Measurements from ENCODE around the gene ZNF892.

Gene ZNF892

DNA sequence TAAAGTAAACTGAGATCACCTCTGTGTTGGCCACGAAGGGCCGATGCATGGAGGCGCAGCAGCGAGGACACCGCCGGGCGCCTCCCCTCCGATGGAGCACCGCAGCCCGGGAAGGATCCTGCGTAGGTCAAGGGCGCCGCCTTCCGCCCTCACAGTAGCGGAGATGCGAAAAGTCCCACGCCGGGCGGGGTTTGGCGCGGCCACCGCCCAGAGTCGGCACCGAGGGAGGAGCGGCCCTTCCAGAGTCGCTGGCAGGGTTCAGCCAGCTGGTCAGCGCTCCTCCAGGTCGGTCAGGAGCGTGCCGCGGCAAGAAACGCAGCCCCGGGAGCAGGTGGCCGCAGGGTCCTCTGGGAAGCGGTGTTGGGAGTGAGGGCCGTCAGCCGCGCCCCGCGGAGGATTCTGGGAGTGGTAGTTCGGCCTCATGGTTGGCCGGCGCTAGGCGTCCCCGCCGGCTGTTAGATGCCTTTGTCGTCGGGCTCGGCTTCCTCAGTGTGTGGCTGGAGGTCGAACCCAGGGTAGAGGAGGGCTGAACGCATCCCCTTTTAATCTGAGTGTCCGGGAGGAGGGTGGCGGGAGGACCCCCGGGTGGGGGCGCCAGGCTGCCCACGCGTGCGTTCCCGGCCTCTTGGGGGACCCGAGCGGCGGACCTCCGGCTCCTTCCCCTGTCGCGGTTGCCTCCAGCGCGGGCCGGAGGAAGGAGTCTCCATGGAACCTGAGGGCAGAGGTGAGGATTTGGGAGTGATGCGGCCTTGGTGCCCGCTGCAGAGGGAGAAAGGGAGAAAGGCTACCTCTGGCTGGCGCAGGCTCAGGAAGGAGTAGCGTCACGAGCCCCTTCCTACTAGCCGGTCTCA, at the start of gene ZNF892:
Gene ZNF892, plus strand, starts transcription at position 411 of the 851 bp plus-strand sequence. Its CDS starts 295 bp downstream, at position 706.
- DNase-seq: peak; percentile 84

DNA sequence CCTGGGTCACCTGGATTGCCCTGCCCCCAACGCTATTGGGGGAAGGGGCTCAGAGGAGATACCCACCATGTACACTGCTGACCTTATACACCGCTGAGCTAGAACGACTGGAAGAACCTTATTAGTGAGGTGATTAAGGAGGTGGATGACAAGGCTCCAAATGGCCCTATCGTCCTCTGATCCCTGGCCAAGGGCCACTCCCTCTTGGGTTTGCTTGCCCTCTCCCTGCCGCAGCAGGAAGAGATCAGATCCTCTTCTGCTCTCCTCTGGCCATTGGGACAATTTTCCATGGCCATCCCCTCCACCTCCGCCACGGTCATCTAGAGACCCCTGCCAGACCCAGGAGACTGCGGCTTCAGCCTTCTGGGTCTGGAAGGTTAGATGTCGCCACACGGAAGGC, 48.9 kb upstream of the ZNF892 start:
- DNase-seq: no peak

DNA sequence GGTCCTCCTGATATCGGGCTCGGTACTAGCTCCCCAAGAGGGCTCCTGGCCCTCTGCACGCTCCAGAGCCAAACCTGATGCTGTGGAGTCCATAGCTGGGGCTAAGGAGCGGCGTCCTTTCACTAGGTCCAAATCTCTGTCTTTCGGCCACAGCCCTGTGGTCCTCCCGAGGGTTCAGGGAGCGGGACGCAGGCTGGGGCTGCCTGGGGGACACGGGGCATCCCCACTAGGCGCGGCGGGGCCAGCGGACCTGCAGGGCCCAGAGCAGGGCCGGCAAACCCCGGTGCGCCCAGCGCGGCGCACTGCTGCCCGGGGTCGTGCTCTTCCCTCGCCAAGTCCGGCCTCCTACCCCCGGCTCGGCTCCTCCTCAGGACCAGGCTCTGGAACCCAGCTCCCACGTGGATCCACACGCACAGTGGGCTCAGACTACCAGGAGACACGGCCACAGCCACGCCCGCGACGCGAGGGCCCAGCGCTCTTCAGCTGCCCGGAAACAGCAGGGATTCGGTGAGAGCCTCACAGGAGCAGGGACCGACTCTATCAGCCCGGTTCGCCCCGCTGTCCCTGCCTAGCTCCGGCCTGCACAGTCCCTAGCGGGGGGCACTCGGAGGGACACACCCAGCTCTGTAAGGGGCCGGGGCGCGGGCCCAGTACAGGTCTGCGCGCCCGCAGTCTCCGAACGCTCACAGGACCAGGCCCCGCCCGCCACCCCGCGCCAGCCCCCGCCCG, 48.3 kb upstream of the ZNF892 start:
- no peak for DNase-seq

DNA sequence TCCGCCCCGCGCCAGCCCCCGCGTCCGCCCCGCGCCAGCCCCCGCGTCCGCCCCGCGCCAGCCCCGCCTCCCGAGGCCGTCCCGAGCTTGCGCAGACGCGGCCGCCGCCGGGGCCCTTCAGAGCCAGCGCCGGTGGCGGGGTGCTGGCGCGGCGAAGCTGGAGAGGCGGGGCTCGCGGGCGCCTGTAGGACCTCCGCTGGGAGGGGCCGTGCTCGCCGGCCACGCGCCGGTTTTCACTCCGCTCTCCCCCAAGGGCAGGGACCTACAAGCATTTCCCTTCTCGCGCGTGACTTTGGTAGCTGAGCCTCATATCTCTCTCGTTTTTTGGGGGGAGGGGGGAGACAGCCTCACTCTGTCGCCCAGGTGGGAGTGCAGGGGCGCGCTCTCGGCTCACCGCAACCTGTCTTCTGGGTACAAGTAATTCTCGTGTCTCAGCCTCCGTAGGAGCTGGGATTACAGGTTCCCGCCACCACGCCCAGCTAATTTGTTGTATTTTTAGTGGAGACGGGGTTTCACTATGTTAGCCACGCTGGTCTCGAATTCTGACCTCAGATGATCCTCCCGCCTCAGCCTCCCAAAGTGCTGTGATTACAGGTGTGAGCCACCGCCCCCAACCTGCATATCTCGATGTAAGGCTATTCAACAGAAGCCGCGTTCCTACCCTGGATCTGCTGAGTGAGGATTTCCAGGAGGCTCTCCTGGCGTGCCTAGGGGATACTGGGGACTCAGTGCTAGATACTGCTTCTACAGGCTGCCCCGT, 47.5 kb upstream of the ZNF892 start, which contains the start of gene ZNF514:
Gene ZNF514, minus strand, starts transcription at position 159 of the 760 bp plus-strand sequence. CDS start 6,595 bp downstream, outside the sequence.
- peak; percentile 85 for DNase-seq

DNA sequence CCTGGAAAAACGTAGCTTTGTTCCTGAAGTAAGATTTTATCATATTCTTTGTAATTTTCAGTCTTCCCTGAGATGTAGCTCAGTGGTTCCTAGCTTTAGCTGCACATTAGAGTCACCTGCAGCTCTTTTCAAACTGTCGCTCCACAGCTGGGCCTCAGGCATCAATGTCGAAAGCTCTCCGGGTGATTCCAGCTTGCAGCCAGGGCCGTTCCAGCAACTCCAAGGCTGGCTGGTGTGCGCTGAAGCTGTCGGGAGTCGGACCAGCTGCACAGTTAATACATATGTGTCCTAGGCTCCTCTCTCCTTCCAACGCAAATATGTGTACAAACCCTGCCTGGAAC, 42.3 kb upstream of the ZNF892 start:
- no peak for DNase-seq

DNA sequence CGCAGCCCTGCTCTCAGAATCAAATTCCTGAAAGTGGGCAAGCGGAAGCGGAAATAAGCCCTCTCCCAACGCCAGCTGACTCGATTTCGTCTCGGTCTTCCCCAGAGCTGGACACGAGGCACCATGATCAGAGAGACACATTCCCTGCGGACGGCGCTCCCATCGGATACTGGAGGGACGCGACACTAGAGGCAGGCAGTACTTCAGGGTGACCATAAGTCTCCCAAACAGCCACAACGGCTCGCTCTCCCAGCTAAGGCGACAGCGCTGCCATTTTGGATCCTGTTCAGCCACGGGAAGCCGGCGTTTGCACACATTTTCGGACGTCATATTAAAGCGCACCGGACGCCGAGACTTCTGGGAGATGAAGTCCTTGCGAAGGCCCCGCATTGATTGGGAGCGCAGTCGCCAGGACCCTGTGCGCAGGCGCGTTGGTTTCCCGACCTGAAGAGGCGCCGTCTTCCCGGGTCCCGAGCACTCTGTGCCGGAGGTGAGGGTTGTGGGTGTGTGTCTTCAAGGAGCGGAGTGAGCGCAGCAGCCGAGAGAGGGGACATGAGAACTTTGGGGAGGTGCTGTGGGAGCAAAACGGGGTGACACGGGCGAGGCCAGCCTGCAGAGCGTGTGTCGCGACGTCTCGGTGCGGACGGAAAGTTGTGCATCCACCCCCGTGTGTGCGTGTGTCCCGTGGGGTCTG, 41.8 kb upstream of the ZNF892 start, which contains the start of gene ZNF2:
Gene ZNF2, plus strand, starts transcription at position 439 of the 694 bp plus-strand sequence. CDS start 10,418 bp downstream, outside the sequence.
- peak; percentile 98 for DNase-seq

DNA sequence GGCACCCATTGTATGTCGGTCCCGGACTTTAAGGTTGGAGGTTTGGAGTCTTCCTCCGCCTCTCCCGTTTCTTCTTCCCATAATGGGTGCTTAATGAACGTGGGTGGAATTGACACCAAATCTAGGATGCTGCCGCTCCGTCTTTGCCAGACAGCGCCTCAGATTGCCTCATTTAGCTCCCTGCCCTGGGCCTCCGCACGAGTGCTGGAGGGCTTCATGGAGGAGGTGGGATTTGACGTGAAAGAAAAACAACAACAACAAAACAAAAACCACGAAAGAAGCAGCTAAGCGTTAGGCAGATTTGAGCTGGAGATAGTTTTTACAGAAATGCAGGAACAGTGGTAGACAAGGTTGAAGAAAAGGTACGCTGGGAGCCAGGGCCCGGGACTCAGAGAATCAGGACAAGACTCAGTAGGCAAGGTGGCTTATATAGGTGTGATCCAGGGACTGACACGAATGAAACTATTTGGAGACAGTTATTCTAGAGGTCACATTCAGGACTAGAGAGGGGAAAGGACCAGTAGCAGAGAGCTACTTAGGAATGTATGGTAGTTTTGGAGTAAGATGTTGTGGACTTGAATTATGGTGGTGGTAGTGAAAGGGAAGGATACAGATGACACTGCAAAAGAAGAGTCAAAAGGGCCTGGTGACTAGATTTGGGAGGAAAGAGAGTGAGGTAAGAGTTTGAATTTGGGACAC, 41.1 kb upstream of the ZNF892 start:
- no peak for DNase-seq

DNA sequence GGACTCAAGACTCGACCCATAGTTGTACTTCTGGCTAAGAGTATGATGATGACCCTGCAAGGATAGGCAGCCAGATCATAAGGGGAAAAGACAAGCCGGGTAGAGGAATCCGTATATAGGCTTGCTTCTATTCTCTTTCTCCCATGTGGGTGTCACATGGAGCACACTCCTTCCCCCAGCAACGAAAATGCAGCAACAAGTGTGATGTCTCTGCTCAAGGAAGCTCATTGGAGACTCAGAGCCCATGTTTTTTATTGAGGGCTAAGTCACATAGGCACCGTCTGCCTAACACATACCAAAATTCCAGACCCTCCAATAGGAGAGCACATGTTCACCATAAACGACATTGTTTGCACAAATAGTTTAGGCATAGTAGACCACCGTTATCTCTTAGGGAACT, 35.4 kb upstream of the ZNF892 start:
- no peak for DNase-seq

DNA sequence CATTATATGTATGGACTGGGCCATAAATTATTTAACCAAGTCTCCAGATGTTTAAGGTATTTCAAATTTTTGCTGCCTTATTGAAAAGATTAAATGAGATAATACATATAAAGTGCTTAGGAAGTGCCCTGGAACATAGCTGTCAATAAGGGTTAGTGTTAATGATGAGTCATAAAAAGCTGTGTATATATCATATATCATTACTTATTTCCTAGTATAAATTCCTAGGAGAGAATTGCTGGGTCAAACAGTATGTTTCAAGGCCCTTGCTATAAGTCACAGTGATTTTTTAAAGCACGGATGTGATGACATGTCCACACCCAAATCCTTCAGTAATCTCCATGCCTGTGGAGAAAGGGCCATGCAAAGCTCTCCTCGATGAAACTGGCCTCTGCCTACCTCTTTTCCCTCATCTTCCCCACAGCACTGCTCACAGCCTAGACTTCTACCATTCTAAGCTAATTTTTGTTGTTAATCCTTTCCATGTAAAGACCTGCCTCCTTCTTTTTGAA, 33.2 kb upstream of the ZNF892 start:
- no peak for DNase-seq

DNA sequence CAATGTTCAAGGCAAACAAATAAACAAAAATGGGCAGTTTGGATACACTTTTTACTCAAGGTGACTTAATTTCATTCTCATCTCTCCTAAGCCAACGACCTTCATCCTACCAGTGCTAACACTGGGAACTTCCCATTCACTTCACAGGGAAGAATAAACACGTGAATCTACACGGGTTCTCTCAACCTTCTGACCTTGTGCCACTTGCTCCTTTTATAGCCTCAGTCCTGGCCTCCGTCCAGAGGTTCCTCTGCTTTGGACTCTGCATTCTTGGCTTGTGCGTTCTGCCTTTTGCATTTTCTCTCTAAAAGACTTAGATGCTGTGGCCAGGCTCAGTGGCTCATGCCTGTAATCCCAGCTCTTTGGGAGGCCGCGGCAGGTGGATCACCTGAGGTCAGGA, 27.9 kb upstream of the ZNF892 start:
- no peak for DNase-seq

DNA sequence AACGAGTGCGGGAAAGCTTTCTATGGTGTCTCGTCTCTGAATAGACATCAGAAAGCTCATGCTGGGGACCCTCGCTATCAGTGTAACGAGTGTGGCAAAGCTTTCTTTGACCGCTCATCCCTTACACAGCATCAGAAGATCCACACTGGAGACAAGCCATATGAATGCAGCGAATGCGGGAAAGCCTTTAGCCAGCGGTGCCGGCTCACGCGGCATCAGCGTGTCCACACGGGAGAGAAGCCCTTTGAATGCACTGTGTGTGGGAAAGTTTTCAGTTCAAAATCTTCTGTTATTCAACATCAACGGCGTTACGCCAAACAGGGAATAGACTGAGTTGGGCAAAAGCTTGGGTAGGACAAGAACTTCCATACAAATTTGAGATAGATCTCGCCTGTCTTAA, 25.5 kb upstream of the ZNF892 start:
- DNase-seq: no peak

DNA sequence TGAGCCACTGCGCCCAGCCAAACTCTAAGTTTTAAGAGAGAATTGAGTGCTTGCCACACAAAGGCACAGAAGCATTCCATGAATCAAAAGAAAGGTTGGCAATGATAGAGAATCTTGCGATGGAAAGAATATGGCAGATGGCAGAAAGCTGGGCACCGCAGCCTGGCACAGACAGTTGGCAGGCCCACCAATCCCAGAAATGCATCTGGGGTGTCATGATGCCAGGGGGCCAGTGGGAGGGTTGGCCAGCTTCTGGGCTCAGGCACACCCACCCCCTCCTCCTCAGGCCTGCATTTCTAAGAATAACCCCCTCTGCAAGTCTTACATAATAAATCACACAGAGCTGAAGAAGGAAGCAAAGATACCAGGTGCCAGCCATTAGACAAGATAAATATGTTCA, 22.1 kb upstream of the ZNF892 start:
- DNase-seq: no peak

DNA sequence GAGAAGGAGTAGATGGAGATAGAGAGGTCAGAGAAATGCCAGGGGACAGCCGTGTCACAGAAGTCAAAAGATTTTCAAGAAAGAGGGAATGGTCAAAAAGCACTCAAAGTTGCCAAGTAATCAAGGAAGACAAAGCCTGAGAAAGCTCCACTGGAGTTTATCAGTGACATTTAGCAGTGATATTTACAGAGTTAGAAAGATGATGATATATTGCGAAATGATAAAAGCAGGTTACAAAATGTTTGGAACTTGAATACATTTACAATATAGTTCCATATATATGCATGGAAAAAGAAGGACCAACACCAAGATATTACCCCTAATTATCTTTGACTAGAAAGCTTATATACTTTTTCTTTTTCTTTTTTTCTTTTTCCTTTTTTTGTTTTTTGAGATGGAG, 21.3 kb upstream of the ZNF892 start:
- no peak for DNase-seq

DNA sequence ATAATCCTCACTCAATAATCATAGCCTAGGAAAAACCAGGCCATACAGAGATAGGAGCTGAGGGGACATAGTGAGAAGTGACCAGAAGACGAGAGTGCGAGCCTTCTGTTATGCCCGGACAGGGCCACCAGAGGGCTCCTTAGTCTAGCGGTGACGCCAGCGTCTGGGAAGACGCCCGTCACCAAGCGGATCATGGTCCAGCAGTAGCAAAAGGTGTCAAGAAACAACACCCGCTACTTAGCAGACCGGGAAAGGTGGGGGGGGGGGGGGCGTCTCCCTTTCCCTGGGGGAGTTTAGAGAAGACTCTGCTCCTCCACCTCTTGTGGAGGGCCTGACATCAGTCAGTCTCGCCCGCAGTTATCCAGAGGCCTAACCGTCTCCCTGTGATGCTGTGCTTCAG, 14.4 kb upstream of the ZNF892 start:
- peak; percentile 48 for DNase-seq

DNA sequence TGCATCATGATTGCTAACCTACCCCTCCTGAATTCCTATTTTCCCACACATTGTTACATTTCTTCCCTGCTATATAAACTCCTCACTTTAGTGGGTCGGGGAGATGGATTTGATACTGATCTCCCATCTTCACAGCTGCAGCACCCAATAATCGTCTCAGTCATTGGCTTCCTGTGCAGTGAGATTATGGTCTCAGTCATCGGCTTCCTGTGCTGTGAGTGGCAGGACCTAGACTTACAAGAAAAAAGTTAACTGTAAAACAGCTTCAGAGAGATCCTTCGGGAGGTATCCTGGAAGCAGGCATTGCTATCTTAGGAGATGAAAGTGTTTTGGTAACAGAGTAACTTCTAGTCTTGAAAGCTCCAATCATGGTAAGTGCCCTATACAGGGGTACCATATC, 3.4 kb upstream of the ZNF892 start:
- no peak for DNase-seq

DNA sequence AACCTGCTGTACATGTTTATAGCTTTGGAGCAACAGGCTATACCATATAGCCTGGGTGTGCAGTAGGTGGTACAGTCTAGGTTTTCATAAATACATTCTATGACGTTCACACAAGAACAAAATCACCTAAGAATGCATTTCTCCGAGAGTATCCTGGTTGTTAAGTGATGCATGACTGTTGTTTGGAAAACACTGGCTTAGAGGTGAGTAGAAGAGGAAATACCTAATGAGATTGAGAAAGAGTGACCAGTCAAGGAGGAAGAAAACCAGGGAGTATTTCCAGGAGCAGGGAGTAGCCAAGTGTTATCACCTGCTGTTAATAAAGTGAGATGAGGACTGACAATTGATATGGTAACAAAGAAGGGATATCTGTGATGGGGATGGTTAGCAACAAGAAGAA, 2.9 kb upstream of the ZNF892 start:
- DNase-seq: no peak

DNA sequence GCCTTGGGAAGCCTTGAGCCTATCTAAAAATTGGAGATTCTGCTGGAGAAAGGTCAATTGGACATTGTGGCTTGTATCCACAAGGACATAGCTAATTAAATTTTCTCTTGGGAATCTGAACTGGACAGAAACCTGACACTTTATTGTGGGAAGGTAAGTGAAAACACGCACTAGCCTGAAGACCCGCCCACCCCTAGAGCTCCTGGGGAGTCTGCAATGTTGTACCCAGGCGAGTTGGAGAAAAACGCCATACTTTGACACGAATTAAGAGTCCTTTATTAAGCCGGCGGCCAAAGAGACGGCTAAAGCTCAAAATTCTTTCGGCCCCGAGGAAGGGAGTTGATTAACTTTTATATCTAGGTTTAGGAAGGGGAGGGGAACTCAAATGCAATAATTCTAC, 1.2 kb upstream of the ZNF892 start:
- DNase-seq: no peak

DNA sequence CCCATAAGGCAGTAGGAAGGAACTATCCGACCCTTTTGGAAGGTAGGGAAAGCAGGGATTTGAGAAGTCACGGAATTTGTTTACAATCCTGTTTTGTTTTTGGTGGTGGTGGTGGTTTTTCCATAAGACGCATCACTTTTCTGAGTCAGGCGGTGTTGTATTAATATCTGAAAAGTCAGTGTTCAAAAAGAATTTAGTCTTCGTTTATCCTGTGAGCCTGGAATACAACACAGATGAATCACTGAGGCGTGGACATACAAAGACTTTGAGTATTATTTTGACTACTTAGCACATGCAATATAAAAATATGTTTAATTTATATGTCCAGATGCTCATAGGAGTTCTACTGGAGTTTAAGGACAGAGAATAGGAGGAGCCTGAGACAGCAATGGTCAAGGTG, 785 bp downstream of the ZNF892 start:
- DNase-seq: no peak

DNA sequence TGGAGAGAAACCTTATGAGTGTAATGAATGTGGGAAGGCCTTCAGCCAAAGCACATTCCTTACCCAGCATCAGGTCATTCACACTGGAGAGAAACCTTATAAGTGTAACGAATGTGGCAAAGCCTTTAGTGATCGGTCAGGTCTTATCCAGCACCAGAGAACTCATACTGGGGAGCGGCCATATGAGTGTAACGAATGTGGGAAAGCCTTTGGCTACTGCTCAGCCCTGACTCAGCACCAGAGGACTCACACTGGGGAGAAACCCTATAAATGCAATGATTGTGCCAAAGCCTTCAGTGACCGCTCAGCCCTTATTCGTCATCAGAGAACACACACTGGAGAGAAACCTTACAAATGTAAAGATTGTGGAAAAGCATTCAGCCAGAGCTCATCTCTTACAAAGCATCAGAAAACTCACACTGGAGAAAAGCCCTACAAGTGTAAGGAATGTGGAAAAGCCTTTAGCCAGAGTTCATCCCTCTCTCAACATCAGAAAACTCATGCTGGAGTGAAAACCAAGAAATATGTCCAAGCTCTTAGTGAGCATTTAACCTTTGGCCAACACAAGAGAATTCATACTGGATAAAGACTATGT, 7.8 kb downstream of the ZNF892 start:
- no peak for DNase-seq

DNA sequence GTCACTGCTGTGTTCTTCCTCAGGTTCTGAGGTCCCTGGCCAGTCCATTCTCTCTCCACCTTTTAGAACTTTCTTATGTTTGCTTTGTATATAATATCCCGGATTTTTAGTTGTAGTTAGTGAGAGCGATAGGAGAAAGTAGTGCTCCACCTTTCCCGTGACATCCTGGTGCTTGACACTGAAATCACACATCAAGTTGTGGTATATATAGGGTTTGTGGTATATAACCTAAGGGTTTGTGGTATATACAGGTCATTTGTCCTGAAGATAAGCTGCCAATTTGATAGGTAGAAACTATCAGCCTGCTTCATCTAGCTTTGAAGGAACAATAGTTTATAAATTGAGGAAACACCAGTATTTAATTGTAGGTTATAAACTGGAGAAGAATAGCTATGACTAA, 13.1 kb downstream of the ZNF892 start:
- DNase-seq: no peak

DNA sequence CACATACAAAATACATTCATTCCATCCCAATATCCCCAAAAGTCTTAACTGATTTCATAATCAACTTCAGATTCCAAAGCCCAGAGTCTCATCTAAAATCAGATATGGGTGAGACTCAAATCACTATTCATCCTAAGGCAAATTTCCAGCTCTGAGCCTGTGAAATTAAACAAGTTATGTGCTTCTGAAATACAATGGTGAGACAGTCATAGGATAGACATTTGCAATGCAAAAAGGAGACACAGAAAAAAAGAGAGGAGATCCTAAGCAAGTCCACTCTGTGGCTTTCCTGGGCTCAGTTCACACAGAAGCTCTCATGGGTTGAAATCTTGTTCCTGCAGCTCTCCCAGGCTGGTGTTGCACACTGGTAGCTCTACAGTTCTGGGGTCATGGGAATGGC, 18.3 kb downstream of the ZNF892 start:
- no peak for DNase-seq
